Stimulated activated CD4-positive, alpha-beta T cell treated with anti-CD3 and anti-CD28 coated beads, Interleukin-4, amount 100 ng/mL, for 1 hour (primary cell): ENCODE measurements around the gene PYROXD2.

ENCODE experiments used
- DNase-seq: peaks from one replicate; pipeline ENCODE4 v3.0.0-alpha.2; 2020

PYROXD2 gene

GRCh38 chr10:98433881-98434732, 19.1 kb upstream of the PYROXD2 start:
- DNase-seq = no peak

GRCh38 chr10:98433371-98433770, 18.4 kb upstream of the PYROXD2 start:
- no peak for DNase-seq

DNA sequence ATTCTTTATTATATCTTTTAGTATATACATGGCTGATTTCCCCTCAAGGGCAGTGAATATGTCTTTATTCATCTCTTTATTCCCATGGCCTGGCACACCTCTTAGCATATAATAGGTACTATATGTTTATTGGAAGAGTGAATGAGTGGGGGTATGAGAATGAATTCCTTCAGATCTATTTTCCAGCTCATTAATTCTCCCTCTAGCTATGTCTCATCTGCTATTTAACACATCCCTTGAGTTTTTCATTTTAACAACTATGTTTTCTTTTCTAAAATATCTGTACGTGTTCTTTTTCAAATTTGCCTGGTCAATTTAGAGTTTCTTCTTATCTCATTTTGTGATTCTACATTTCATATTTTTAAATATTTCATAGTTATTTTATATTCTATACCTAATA, 17.3 kb upstream of the PYROXD2 start:
- DNase-seq = no peak

DNA sequence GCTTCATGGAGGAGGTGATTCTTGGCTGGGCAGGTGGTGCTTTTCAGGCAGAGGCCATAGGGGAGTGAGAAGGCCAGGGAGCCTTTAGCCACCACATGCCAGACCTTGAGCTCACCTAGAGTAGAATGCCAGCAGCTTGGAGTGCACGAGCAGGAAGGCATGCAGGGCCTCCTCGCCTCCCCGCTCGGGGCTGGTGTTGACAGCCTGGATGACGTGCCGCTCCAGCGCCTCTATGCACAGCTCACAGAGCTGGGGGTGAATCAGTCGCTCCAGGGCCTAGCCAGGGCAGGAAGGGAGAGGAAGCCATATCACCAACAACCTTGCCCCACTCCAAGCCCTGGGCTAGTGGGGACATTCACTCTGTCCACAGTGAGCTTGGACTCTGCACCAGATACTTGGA, 16.0 kb upstream of the PYROXD2 start:
- no peak for DNase-seq

GRCh38 chr10:98430427-98430826, 15.4 kb upstream of the PYROXD2 start:
- no peak for DNase-seq

- no peak for DNase-seq
Observed at GRCh38 chr10:98429320-98430072, 14.5 kb upstream of the PYROXD2 start.

DNA sequence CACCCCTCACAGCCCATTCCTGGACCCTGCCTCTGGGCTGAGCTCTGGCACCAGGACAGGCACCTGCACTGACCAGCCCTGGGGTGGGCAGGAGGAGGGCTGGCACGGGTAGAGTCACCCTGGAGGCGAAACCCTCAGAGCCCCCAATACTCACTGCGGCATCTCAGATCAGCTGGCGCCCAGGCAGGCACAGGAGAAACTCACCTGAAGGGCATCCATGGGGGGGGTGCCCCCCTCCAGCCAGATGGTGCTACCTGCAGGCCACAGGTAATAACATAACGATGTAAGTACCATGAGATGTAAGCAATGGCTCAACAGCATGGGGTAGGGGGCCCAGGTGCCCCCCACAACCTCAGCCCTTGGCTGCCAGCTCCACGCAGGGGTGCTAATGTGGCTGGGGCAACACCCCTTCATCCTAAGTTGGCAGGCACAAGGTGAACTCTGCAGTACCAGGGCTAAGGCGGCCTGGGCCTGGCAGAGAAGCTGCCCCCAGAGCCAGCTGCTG, 12.1 kb upstream of the PYROXD2 start:
- DNase-seq = no peak

- peak; percentile 45 for DNase-seq
Observed at GRCh38 chr10:98425511-98426352, 10.8 kb upstream of the PYROXD2 start.

DNA sequence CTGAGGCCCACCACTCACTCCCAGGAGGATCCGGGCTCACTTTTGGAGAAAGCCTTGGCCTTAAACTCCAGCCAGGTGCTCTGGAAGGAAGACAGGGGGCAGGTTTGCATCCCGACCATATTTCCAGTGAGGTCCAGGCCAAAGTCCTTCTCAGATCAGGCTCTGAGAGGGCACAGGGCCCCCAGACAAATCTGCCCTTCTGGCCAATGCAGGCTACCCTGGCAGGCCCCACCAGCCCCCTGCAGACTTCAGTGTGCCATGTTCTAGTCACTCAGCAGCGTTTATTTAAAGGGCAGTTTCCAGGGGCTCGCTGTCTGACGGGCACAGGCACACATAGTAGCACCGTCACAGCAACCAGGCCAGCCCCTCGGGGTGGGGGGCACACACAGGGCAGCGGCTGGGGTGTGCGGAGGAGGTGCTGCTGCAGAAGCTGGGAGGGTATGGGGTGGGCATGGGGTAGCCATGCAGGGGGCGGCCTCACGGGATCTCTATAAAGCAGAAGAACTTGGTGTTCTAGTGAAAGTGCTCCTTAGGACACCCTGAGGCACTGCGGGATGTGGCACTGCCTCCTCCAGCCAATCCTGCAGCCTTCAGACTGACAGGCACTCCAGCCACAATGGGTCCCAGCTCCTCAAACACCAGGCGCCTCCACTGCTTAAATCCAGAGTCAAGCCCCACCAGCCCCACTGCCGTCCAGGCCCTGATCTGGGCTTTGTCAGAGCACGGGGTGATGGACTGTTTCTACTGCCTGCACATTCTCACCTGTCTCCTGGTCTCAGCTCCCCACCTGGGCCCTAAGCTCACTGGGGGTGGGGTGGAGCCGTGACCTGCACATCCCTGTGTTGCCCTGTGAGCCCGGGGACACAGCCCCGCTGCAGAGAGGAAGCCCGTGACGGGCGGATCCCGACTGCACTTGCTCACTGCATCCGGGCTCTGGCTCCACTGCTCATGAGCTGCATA, 9.6 kb upstream of the PYROXD2 start:
- DNase-seq = no peak

DNA sequence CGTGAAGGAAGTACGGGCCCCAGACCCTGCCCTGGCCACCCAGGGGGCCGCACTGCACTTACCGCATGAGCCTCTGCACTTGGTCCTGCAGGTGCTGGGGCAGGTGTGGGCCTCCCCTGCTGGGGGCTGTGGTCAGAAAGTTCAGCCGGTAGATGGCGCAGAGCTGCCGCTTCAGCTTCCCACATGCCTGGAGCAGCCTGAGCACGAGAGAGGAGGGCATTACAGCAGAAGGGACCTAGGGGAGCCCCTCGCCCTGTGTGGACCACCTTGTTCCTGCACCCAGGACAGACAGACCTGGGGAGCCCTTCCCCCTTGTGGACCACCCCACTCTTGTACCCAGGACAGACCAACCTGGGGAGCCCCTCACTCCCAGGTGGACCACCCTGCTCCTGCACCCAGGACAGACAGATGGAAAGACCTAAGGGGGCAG, 8.7 kb upstream of the PYROXD2 start:
- DNase-seq = no peak

GRCh38 chr10:98422182-98422581, 7.2 kb upstream of the PYROXD2 start:
- no peak for DNase-seq

DNA sequence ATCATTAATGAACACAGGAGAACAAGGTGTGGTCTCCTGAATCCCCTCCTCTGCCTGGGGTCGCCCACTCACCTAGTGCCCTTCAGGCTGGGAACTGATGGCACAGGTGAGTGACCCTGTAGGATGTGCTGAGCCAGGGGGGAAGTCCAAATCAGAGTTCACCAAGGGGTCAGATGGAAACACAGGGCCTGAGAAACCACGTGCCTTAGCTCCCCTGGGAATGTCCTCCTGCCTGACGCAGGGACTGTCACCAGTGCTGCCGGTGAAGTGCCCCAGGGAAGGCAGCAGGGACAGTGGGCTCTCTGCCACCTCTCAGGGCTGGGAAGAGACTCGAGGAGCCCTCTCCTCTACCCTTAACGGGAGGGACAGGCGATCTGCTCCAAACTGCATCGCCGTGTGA, 5.8 kb upstream of the PYROXD2 start:
- DNase-seq = no peak

DNA sequence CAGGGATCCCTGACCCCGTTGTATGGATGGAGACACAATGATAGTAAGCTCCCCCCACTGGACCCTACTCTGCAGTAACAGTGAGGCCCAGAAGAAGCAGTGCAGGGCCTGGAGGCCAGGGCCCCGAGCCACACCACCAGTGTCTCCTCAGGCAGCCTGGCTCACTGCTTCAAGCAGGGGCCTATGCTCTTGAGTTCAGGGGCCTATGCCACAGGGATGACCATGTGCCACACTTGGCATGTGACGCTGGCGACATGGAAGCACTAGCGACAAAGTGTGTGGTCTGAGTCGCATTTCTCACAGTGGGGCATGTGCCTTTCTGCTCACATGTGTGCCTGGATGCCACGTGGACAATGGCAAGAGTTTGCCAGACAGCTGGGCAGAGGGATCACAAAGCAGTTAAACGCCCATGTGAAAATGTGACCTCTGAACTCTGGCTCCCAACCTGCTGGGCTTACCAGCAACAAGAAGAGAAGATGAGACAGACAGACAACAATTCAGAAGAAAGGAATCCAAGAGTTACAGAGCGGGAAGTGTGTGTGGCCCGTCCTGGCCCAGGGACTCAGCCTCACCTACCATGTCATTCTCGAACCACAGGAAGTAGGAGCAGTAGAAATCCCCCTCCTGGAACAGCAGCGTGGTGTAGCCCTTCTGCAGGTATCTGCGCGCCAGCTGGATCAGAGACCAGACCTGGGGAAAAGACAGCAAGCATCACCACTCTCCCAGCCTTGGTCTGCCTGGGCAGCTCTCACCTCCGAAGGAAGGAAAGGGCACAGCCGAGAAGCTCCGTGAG, 4.7 kb upstream of the PYROXD2 start:
- no peak for DNase-seq

GRCh38 chr10:98418665-98419468, 3.9 kb upstream of the PYROXD2 start:
- no peak for DNase-seq

- DNase-seq = no peak
Observed at GRCh38 chr10:98417973-98418664, 3.1 kb upstream of the PYROXD2 start.

- no peak for DNase-seq
Observed at GRCh38 chr10:98417481-98417959, 2.5 kb upstream of the PYROXD2 start.

DNA sequence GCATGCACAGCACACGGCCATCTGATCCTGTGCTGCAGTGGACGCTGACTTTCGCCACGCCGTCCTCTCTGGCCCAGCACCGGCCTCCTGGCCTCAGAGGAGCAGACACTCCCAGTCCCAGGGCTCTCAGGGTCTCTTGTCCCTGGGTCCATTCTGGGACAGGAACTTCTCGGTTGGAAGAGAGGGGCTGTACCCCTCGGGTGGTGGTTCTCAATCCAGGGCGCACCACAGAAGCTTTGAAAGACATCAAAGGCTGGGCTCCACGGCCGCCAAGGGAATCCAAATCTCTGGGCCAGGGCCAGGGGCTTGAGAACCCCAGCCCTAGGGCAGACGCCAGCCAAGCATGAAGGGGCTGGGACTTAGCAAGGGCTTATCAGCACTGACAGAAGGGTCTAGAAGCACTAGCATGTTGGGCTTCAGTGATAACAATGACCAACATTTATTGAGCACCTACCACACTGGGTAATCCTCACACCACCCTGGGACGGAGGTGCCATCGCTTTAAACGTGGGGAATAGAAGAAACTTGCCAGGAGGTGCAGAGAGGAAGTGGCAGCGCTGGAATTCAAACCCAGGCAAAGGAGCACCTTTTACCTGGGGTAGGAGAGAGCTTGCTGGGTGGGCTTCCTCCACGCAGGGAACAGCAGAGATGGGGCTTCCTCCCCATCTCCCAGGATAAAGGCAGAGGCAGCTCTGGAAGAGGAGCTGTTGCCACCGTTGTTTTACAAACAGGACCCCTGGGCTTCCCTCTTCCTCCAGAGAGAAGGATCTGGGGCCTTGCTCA, 1.8 kb upstream of the PYROXD2 start:
- DNase-seq = no peak

GRCh38 chr10:98415731-98416119, 743 bp upstream of the PYROXD2 start:
- no peak for DNase-seq

GRCh38 chr10:98414578-98414931, 427 bp downstream of the PYROXD2 start:
- no peak for DNase-seq
